HG02588 (cell line): Measurements from ENCODE around the gene PSMA6.
"Not testable (repeated sequence)": the region's sequence is repeated elsewhere in the genome, so short reads cannot be mapped to it uniquely, and the experiment has no call there.

ENCODE experiments used
- ATAC-seq: cut with Tn5 transposase; IDR thresholded peaks from one replicate; pipeline ENCODE4 v1.9.1; 2021; ENCODE audit warnings: mild to moderate bottlenecking, moderate library complexity; ENCODE audit not compliant: unreplicated experiment

The PSMA6 gene

DNA sequence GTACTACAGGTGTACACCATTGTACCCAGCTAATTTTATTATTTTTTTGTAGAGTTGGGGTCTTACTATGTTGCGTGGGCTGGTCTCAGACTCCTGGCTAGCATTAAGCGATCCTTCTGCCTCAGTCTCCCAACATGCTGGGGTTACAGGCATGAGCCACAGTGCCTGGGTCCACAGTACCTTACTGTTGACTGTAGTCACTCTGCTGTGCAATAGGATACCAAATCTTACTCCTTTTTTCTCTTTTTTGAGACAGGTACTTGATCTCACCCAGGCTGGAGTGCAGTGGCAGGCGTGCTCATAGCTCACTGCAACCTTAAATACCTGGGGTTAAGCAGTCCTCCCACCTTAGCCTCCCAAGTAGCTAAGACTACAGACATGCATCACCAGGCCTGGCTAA, 25.6 kb downstream of the PSMA6 start:
- no peak for ATAC-seq

DNA sequence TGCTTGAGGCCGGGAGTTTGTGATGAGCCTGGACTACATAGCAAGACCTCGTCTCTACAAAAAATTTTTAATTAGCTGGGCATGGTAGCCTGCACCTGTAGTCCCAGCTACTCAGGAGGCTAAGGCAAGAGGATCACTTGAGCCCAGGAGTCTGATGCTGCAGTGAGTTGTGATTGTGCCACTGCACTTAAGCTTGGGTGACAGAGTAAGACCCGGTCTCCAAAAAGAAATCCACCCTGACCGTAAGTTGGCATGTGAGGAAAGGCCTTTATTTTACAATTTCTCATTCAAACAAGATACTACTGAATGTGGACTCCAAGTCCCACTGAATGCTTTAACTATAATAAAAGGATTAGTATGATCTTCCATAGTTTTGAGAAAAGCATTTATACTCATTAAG, 27.3 kb downstream of the PSMA6 start:
- ATAC-seq = no peak

DNA sequence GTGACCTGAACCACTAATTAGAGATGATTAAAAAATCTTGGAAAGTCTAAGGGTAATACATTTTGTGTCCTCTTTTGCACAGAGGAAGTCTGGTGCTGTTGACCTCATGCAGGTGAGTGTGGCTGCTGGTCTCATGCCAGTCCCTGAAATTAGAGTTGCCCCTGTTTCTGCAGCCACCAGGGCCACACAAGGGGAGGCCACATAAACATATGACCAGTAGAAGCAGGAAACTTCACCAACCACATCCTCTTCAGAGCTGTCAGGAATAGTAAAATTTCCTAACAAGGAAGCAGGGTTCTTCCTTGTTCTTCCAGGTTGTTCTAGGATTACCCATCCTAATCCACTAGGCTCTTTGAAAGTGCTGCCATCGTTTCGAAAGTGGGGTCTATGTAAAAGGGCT, 28.3 kb downstream of the PSMA6 start:
- no peak for ATAC-seq

DNA sequence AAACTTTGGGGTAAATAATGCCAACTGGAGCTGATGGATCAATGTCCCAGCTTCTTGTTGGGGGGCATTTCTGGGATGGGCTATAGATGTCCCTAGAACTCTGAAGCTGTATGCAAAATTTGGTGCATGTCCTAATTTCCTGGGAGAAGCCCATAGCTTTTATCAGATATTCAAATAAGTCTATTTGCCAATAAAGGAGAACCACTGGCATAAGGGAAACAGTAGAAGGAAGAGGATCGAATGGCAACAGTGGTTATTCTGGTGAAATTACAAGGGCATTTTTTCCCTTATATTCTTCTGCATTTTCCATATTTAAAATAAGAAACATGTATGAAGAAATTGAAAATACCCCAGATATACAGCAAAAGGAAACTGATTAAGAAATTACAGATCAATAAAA, 34.2 kb downstream of the PSMA6 start:
- no peak for ATAC-seq

DNA sequence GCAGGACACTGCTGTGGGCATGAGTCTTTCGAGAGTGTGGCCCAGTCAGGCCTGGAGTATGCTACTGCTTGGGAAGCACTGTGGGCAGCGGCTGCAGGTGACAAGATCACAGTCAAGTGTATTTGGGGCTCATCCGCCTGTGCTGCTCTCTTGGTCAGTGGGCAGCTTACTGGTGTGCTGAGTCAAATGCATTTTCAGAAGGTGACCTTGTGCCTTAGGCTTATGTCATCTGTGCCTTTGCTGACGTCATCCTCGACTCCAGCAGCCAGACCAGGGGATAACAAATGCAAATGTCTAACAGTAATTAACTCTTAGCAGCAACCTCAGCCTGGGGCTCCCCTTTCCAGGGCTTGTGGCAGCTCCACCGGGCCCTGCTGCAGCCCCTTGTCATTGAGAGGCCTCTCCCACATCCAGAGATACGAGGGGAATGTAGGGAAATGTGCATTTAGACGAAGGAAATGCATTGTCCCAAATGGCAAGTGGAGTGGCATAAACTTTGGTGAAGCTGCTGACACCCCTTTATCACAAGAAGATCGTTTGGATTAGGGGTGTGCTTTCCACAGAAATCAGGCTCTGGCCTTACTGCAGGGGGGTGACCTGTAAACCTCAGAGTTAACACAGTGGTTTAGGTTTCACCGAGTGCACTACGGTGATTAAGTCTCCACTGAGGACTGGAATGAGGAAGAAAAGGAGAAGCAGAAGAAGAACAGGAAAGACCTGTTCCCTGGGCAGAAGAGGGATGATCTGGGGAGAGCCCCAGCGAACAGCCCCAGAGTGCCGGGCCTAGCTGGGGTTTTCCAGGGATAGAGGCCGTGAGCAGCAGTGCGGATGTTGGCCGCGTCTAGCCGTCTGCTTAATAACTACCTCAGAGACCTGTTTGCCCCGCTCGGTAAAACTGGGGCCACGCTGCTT, 39.7 kb downstream of the PSMA6 start:
- peak; percentile 56 for ATAC-seq

DNA sequence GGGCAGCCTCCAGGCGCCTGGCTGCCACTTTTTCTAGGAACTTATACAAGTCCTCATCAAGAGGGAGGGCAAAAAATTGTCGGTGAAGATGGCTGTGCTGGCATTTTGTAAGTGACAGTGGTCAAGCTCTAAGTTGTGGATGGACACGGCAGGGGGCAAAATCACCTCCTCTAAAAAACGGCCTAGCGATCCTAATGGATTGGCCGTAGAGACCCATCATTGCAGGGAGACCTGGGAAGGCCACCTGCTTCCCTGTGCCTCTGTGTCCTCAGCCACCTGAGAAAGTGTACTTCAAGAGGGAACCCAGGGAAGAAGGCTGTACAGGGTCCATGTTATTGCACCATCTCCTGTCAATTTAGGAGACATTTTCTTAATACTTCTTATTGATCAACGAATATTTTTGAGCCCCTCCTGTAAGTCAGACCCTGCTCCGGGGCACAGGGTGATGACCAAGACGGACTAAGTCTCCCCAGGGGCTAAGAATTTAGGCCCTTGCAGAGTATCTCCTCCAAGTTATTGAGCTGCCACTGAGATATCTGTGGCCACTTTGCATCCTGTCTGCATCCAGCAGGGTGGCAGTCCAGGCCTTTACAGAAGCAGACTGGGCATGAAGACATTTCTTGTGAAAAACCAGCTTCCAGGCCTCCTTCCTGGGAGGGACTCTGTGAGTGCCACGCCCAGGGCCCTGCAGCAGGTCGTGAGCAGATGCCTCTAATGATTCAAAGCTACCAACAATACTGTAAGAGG, 40.5 kb downstream of the PSMA6 start:
- no peak for ATAC-seq

DNA sequence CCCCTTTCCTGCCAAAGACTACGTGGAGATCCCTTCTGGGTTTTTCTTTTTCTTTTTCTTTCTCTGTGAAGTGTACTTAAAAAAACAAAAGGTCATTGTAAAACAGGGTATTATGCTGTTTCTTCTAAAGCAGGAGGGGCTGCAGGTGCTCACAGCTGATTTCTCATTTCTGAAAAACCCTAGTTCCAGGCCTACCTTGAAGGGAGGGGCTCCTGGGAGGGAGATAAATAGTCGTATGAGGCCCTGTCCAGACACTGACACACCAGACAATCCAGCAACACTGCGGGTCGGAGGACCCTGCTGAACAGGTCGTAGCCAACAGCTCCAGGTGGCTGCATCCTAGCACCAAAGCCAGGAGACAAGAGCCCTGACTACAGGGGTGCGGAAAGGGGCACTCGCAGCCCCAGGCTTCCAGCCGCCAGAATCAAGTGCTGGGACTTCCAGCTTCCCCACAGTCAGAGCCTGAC, 41.1 kb downstream of the PSMA6 start:
- no peak for ATAC-seq

DNA sequence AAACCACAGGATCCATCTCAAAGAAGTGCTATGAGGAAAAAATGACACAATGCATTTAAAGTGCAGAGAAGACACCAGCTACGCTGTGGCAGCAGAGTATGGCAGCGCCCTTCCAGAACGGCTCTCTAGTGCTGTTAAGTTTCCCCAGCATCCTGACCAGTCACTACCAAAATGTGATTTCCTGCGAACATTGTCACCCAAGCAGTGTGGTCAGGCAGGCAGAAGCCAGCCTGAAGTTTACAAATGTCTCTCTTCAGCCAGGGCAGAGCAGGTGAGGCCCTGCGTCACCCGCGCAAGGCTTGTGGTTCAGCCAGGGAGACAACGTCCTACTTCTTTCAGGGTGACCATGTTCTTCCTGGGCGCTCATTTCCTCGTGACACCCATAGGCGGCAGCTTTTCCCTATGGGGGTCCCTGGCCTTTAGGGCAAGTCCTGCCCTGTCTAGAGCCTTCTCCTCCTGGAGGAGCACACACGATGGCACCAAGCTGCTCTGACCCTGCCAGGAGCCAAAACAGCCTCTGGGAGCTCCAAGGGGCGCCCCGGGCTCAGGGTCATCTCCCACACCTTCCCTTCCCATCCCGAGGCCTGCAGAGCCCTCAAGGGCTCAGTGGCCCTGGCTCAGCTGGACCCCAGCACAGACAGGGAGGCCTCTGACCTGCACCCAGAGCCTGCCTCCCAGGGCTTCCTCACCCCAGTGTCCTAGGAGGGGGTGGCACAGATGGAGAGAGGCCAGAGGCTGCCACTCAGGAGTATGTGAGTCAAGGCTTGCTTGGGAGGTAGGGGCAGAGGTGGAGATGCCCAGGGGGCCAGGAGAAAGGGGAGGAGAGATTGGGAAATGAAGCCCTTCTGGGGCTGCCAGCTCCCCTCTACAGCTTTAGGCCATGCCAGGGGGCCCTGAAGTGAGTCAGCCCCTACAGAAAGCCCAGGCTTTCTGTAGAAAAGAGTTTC, 41.9 kb downstream of the PSMA6 start:
- no peak for ATAC-seq

DNA sequence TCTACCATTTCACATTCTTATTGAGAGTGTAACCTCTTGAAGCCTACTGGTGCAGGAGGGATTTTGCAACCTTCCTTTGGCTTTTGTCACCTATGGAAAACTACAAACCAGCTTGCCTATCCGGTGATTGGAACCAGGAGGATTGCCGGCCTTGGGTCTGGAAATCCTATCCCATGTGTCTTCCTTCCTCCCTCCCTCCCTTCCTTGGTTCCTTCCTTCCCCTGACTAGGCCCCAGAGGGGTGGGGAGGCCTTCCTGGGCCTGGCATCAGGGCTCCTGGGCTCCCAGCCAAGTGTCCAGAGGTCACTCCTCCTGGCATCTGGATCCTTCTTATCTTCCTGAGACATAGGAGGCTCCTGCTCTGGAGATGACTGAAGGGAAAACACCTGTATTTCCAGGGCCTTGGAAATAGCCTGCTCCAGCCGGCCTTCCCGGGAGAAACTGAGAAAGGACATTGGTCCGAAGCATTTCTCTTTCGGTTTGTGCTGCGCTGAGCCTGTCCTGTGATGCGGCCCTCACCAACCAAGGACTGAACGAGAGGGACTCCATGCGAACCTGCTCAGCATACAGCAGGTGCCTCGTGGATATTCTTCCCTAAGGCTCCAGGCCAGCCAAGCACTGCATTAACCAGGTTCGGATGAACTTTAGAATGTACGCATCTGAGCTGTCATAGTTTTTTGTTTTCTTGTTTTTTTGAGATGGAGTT, 43.4 kb downstream of the PSMA6 start:
- ATAC-seq = no peak

DNA sequence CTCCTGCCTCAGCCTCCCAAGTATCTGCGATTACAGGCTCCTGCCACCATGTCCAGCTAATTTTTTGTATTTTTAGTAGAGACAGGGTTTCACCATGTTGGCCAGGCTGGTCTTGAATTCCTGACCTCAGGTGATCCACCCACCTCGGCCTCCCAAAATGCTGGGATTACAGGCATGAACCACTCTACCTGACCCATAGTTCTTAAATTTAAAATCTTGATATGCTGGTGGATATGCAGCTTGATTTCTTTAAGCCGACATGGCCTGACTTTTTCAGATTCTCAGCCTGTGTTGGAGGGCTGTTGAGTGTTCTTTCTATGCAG, 44.0 kb downstream of the PSMA6 start:
- ATAC-seq = not testable (repeated sequence)

DNA sequence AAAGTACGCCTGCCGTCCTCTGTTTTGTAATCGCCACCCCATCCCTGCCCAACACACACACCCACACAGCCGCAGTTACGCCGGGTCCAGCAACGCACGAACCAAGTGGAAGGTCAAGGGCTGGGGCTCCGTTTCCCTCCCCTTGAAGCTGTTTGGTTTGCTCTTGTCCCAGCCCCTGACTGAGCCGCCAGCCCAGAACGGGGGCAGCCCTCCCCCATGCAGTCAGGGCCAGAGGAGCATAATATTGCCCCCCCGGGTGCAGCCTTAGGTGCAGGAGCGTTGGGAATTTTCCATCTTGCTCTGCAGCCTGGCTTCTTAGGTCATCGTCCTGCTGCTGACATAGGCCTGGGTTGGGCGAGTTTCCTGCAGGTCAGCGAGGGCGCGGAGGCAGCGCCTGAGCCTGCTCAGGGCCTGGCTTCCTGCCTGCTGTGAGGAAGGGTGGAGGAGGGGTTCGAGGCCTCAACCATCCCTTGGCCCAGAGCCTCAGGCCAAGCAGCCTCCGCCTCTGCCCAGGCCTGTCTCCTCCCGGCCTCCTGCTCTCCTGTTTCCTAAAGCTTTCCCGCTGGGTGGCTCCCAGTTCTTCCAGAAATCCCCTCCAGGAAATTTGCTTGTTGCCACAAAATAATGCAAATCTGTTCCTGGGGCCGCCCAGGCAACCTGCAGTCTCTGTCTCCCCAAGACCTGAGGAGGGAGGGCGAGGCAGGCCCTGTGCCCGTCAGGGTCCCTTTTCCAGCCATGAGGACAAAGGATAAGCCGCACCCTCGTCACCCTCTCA, 44.5 kb downstream of the PSMA6 start:
- ATAC-seq = no peak

DNA sequence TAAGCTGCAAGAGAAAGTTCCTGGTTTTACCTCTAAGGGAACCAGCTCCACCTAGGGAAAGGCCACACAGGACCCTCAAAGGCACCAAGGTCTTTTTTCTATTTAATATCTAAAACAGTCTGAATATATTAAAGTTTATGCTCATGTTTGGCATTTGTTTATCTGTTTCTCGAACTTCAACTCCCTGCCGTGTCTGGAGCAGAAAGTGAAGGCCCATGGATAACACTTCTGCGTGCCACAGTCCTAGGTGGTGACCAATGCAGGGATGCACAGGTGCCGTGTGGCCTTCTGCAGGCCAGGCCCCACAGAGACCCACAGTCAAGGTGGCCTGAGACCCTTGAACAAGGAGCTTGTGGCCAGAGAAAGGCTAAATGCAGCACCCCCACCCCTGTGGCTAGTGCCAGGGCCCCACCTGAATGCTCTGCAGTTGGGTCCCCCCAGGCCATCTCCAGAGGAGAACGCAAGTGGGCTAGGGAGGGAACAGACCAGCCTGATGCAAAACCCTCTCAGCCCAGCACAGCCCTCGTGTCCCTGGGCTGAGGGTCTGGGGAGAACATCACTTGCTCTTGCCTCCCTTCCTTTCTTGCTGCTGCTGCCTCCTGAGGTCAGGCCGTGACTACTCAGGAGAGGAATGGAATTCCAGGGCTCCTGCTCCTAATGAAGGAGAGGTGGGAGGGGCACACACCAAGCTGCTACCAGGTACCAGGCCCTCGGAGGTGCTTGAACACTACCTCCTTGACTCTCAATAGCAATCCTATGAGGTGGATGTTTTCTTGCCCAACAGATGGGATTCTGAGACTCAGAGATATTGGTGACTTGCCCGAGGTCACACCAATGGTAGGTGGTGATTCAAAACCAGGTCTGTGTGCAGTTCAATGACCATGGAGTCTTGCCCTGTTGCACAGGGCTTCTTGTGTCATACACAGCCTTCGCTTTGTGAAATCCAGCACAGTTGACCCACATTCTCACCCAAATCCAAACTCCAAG, 45.4 kb downstream of the PSMA6 start:
- ATAC-seq = no peak

DNA sequence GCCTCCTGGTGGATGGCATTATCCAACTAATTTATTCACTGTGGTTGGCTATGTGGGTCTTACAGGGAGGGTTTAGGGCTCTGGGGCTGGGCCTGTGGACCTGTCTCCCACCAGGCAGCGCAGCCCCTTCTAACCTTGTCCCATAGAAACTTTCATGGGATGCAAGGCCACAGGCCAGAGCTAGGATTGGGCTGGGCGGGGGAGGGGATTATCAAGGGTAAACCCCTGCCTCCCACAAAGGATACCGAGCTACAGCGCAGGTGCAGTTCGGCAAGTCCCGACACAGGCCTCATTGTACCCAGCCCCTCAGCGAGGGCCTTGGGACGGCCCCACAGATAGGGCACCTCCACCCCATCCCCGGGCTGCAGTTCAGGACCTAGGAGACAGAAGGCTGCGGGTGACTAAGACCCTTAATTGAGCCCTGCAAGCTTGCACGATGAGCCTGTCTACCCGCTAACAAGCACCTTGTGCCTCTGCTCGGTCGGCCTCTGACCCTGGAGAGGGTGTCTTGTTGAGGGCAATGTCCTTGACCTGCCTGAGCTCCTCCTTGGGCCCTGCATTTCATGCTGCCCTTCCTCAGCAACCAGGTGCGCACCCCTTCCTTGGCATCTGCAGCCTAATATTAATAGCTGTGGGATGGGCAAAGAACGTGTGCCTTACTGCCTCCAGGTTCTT, 46.7 kb downstream of the PSMA6 start:
- no peak for ATAC-seq

DNA sequence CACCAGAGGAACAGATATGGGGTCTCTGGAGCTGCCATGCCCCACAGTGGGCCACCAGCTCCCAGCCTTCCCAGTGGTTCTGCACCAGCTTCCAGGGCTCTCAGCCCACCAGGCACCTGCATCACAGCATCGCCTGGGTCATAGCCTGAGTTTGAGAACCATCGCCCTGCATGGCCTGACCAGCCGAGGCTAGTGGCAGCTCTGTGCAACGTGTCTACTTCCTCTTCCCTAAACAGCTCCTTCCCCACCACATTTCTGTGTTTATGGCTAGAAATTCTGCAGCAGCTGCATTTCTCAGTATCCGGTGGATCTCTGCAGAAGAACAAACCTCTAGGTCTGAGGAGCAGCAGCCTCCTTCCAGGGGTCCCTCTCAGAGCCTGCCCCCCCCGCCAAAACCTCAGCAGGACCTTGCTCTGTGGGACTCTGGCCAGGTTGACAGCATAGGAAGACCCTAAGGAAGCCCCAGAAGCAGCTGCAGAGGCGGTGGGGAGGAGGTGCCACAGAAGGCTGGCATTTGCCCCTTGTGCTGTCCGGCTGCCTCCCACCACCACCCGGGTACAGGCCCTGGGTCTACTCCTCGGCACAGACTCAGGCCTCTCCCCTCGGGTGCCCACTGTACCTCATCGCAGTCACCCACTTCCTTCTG, 47.7 kb downstream of the PSMA6 start:
- no peak for ATAC-seq

DNA sequence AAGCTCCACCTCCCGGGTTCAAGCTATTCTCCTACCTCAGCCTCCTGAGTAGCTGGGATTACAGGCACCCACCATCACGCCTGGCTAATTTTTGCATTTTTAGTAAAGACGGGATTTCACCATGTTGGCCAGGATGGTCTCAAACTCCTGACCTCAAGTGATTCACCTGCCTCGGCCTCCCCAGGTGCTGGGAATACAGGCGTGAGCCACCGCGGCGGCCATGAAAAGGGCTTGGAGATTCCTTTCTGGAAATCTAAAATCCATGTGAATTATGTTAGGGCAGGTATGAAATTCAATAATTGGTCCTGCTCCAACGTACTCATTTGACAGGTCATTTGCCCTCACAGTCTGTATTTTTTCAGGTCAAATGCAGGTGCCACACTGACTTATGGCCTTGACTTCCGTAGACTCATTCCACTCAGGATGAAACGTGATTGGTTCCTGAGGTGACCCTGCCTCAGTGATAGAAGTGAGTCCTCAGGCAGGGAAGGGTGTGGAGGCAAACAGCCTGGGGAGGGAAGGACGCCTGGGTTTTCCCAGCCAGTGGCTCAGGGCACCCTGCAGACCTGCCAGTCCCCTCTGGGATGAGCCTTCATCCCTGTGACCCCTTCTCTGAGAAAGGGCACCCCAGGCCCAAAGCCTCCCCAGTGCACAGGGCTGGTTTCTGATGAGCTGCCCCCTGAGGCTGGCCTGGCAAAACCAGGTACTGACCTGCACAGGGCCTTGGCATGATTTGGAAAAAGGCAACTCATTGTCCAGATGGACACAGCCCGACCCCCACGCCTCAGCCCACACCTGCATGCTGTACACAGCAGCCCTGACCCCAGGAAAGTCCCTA, 48.7 kb downstream of the PSMA6 start:
- no peak for ATAC-seq

DNA sequence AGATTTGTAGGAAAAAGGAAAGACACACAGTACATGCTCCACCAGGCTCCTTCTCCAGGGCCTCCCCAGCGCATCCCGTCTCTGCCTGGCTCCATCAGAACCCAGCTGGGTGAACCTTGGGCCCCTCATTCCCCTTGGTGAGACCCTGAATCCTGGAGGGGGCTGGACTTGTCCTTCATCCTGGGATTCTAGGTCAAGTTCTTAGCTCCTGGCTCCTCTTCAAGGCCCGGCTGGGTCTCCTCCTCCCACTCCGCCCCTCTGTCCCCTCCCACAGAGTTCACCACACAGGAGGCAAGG, 49.2 kb downstream of the PSMA6 start:
- ATAC-seq = no peak
